GM19099 (cell line): ENCODE results near the gene LY6G6F.

Experiments
- POLR2A ChIP-seq: IDR thresholded peaks from 3 replicates; pipeline ENCODE4 v1.6.1; 2011; ENCODE audit warnings: low read depth; ENCODE audit not compliant: insufficient read length; ENCODE audit errors: extremely low read depth

LY6G6F gene

DNA sequence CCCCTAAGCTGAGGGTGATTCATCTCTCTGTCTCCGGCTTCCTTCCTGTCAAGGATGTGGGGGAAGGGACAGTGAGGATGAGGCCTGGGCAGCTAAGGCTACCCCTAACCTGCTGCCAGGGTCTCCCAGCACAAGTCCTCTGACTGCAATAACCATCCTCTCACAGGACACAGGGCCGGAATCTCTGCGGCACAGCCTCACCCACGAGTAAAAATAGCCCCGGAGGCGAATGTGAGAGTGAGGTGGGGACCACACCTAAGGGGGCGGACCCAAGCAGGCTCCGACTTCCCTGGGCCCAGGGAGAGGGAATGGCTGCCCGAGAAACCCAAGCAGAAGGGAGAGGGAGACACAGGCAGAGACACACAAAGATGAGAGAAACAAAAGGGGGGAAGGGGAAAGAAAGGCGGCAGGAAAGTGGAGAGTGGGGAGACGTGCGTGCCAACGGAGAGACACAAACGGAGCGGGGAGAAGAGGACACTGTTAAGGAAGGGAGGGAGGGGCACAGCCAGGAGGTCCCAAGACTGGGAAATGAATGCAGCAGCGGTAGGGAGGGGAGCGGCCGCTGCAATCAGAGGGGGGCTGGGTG is 28.2 kb downstream of the LY6G6F start:
- no peak for TF ChIP-seq POLR2A

DNA sequence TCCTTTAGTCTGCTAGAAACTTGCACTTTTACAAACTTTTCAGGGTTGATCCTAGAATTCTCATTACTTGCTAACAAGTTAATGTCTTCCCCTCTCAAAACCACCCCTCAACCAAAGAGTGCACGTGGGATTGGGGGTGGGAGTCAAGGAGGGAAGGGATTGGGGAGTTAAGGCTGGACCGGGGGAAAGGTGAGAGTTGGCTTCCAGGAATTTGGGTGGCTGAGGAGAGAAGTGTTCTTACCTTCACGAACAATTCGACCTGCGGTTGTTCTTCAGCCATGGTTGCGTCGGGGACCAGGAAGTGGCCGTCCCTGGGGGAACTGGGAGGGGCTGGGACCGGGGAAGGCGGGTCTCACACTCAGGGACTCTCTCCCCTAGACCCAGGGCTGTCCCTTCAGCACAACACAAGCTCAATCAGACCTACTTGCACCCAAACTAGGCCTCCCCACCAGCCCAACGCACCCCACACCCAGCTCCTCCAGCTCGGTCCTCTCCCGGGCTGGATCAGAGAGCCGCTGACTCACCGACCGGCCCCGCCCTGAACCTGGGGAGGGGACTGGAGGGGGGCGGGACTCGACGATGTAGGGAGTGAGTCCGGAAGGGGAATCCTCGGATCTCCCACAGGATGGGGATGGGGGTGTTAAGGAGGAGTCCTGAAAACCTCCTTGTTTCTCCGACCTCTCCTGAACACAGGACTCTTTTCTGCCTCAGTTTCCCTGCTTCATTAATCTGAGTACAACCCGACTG is 29.5 kb downstream of the LY6G6F start, which contains the start of gene CLIC1:
Gene CLIC1 (minus strand): TSS at position 510 of the 747 bp plus-strand sequence. CDS start 230 bp downstream, at position 280.
- peak; percentile 87 for TF ChIP-seq POLR2A

DNA sequence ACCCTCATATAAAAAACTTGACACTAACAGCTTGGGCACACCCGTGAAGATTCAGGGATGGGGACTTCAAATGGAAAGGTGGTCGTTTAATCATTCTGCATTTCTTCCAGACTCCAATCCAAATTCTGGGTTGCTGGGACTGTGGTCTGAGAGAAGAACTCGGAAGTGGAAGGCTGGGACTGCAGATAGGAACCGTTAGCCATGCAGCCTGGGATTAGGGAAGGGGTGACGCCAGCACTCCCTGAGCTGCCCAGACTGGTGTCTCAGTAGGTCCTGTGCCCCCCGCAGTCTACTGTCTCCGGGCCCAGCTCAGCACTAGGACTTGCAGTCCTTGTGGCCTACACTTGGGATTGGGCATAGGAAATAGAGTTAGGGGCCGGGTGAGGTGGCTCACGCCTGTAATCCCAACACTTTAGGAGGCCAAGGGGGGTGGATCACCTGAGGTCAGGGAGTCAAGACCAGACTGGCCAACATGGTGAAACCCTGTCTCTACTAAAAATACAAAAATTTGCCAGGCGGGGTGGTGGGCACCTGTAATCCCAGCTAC is 30.2 kb downstream of the LY6G6F start:
- TF ChIP-seq POLR2A = no peak

DNA sequence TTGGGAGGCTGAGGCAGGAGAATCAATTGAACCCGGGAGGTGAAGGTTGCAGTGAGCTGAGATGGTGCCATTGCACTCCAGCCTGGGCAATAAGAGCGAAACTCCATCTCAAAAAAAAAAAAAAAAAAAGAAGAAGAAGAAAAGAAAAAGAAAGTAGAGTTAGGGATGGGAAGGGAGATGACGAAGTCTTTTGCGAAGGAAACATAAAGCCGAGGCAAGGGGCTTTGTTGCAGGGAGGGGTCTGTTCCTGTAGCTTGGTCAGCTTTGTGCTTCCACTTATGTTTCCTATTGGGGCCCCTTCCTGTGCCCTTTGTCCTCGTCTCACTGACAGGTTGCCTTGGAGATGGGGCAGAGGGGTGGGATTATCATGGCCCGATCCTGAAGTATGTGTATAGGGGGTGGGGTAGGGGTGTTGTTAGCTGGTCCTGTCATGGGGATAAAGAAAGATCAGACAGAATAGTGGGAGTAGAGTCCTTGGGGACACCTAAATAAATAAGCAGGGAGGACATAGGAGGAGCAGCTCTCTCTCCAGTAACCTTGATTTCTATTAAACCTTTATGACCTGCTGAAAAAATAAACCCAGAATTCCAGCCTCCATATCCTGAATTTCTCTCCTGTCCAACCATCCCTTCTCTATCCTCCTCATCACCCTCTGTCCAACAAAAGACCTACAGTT is 30.8 kb downstream of the LY6G6F start:
- TF ChIP-seq POLR2A = no peak

DNA sequence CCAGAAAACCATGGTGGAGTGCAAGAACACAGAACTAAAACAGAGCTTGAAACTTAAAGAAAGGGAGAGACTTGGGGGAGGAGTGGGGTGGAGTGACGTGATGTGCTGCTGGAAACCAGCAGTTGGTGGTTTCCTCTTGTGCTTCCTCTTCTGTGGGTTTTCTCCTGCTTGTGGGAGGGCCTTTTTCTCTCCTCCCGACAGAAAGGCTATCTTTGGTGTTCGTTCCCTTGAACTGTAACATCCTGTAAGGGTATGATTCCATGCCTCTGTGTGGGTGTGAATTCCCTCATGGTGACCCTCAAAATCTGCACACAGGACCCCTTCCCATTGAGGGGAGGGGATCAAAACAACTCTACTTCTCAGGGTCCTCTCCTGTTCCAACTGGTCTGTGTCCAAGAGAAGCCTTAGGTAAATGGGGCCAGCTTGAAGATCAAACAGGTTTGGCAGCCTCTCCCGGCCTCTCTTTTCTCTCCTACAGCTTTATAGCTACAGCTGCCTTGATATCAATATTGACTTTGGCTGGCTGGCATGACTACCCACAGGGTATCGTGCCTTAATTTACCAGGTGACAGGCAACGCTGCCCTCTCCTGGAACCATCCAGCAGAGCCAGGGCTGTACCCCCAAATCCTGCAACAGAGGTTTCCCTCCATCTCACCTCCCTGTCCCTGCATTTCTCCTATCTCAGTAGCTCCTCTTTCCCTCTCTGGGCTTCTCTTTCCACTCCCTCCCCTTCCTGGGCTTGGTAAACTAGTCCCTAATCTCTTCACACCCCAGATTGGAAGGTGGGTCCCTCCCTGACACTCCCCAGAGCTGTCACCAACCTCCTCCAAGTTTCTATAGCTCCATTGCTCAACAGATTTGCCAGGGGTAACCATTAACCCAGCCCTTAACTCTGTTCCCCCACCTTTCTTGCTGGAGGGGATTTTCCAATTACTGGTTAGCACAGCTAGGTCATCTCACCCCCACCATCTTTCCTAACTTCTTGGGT is 31.6 kb downstream of the LY6G6F start:
- TF ChIP-seq POLR2A = peak; percentile 60

DNA sequence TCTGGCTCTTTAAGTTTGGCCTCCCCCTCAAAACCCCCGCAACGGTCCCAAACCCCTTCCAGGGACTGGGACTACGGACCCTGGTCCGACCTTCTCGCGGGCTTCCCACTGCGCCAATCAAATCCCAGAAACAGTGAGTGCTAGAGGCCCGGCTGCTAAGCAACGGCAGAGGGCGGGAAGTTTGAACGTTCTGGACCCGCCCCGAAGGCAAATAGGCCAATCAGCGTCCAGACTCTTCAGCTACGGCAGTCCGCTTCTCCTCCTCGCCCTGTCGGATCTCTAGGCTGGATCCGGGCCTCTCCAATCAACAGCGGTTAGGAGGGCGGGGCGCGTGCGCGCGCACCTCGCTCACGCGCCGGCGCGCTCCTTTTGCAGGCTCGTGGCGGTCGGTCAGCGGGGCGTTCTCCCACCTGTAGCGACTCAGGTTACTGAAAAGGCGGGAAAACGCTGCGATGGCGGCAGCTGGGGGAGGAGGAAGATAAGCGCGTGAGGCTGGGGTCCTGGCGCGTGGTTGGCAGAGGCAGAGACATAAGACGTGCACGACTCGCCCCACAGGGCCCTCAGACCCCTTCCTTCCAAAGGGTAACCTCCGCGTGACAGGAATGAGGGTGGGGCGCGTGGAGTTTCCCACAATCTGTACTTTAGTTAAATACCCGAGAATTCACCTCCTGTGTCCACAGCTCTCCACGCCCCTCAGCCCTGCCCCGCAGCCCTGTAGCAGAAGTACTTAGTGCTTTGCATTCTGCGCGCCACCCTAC is 33.2 kb downstream of the LY6G6F start, which contains the start of gene MSH5:
Gene MSH5 (plus strand): TSS at position 367 of the 758 bp plus-strand sequence. CDS start 462 bp downstream, outside the sequence.
- peak; percentile 68 for TF ChIP-seq POLR2A

DNA sequence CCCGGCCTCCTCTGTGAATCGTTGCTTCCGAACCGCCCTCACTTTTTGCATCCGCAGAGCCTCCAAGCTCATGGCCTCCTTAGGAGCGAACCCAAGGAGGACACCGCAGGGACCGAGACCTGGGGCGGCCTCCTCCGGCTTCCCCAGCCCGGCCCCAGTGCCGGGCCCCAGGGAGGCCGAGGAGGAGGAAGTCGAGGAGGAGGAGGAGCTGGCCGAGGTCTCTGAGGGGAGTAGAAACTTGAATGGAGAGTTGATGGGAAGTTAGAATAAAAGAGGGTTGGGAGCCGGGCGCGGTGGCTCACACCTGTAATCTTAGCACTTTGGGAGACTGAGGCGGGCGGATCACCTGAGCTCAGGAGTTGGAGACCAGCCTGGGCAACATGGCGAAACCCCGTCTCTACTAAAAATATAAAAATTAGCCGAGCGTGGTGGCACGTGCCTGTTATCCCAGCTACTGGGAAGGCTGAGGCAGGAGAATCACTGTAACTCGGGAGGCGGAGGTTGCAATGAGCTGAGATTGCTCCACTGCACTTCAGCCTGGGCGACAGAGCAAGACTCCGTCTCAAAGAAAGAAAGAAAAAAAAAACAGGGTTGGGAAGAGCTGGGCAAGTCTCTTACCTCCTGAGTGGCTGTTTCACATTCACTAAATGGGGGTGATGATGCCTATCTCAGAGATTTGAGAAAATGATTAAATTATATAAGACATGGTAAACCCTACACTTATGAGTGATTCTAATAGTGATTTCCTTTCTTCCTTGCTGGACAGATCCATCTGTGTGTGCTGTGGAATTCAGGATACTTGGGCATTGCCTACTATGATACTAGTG is 33.9 kb downstream of the LY6G6F start:
- no peak for TF ChIP-seq POLR2A

DNA sequence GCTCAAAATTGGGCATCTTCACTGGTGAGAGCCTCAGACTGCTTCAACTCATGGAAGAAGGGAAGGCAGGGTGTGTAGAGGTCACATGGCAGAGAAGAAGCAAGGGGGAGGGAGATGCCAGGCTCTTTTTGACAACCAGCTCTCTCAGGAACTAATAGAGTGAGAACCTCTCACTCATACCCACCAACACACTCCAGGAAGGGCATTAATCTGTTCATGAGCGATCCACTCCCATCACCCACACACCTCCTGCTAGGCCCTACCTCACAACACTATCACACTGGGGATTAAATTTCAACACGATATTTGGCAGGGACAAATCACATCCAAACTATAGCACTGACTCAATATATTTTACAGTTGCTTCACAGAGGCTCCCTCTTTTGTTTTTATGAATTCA is 35.1 kb downstream of the LY6G6F start:
- no peak for TF ChIP-seq POLR2A

DNA sequence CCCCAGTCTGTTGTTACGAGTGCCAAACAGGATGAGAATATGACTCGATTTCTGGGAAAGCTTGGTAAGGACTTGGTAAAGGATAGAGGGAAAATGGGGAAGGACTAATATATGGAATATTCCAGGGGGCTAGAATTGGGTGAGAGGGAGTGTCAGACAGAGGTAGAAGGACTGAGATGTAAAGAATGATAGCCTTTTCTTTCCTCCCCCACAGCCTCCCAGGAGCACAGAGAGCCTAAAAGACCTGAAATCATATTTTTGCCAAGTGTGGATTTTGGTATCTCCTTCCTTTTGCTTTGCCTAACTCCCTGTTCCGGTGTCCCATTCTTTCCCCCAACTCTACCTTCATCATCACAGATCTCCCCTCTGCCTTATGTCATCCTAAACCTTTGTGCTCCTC is 36.2 kb downstream of the LY6G6F start:
- no peak for TF ChIP-seq POLR2A

DNA sequence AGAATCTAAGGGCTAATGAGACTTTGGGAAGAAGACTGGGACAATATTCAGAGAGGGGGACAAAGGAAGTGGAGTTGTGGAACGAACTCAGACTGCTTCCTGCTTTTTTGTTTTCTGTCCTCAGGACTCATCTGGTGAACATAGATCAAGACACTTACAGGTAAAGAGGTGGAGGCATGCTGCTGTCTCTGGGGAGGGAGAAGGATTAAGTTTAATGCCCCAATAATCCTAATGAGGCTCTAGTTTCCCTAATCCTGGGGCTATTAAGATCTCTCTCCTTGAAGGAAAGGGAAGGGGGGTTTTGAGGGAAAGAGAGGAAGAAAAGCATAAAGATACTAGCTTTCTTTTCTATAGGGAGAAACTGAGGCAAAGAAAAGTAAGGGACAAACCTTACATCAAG is 37.8 kb downstream of the LY6G6F start:
- TF ChIP-seq POLR2A = no peak

DNA sequence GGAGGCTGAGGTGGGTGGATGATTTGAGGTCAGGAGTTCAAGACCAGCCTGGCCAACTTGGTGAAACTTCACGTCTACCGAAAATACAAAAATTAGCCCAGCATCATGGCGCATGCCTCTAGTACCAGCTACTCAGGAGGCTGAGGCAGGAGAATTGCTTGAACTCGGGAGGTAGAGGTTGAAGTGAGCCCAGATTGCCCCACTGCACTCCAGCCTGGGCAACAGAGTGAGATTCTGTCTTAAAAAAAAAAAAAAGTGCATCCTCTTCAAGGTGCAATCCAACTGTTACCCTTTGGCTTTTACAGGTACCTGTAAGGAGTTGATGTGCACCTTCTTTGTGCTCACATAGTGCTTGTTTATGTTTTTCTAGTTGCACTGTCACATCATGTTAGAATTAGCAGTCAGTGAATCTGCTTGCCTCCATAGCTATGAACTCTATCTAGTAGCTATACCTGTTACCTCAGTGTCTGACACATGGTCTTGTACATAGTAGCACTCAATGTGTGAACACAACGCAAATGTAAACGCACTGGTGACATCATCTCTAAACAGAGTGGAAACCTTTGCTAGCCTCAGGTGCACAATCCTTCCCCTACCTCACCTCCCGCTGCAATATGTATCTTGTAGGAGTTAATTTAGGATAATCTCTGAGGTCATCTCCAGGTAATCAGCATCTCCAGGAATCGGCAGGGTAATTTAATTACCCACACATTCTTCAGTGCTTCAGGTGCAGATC is 42.8 kb downstream of the LY6G6F start:
- no peak for TF ChIP-seq POLR2A

DNA sequence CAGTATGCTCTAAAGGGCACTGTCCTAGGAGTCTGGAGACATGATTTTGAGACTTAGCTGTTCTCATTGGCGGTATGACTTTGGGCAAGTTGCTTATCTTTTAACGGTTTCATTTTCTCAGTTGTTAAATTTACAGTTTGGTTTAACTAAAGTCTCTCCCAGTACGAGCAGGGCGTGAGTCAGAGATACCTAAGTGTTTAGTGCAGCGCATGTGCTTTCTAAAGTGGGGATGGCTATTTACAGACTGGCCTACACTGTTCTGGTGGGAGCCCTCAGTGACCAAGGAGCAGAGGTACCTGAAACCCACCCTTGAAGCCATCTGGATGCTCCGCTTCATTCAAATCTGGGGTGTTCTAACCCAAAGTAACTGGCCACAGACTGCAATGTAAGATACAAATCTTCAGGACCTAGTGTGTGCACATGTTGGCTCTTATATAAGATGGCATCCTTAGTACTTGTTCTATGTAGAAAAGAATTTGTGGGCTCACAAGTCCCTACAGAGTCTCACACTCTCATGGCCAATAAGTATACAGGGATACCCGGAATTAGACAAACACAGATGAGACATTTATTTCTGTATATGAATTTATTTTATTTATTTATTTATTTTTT is 43.9 kb downstream of the LY6G6F start:
- TF ChIP-seq POLR2A = no peak
